Spleen (tissue), 11 donors: Measurements from ENCODE around the gene FAM24B. TPM values are rescaled to one million over a fixed set of nuclear protein-coding genes. Genes with fewer than 3 reads are reported as not detected.

Source experiments
- DNase-seq: peaks from one replicate; pipeline ENCODE4 v3.0.0-alpha.2; 2020
- H3K27ac ChIP-seq, 8 donors: fragments of 200-600 bp; sonication (generic) in 7 of 8; 1 replicate in 4 of 8; 2 replicates in 4 of 8; pipeline versions ENCODE4 v1.5.0 to v1.8.0; 2016 to 2021; ENCODE audit warnings: inconsistent platforms in 4 of 8, mild to moderate bottlenecking in 4 of 8, moderate library complexity in 1 of 8
- H3K27me3 ChIP-seq, 7 donors: fragments of 200-600 bp; sonication (generic) in 6 of 7; replicated peaks in 1 of 7; 1 replicate in 4 of 7; 2 replicates in 3 of 7; pipeline versions ENCODE4 v1.5.0 to v1.8.0; 2016 to 2021; ENCODE audit warnings: inconsistent platforms in 3 of 7, mild to moderate bottlenecking in 1 of 7
- H3K36me3 ChIP-seq, 6 donors: fragments of 200-600 bp; sonication (generic) in 5 of 6; 1 replicate in 4 of 6; 2 replicates in 2 of 6; pipeline versions ENCODE4 v1.5.0 to v1.8.0; 2016 to 2021; ENCODE audit warnings: inconsistent platforms in 2 of 6
- H3K4me1 ChIP-seq, 6 donors: fragments of 200-600 bp; sonication (generic) in 5 of 6; 1 replicate in 3 of 6; 2 replicates in 3 of 6; pipeline versions ENCODE4 v1.5.0 to v1.8.0; 2016 to 2021; ENCODE audit warnings: inconsistent platforms in 3 of 6
- H3K4me3 ChIP-seq, 8 donors: fragments of 200-600 bp; sonication (generic) in 7 of 8; 1 replicate in 4 of 8; 2 replicates in 4 of 8; pipeline versions ENCODE4 v1.5.0 to v1.8.0; 2016 to 2021; ENCODE audit warnings: inconsistent platforms in 4 of 8, mild to moderate bottlenecking in 4 of 8, moderate library complexity in 2 of 8
- H3K9me3 ChIP-seq, 8 donors: fragments of 200-600 bp; sonication (generic) in 7 of 8; 1 replicate in 4 of 8; 2 replicates in 4 of 8; pipeline versions ENCODE4 v1.5.0 to v1.8.0; 2016 to 2021; ENCODE audit warnings: inconsistent platforms in 4 of 8
- CTCF ChIP-seq, 11 experiments: fragments of 200-600 bp in 7 of 11; fragments of 450-650 bp in 4 of 11; sonication (generic) in 4 of 11; IDR thresholded peaks in 8 of 11; conservative IDR thresholded peaks in 3 of 11; 1 replicate in 7 of 11; 2 replicates in 4 of 11; pipeline versions ENCODE4 v1.4.0 to v1.8.0; 2016 to 2021; ENCODE audit warnings: antibody characterized with exemption in 11 of 11, inconsistent platforms in 4 of 11, mild to moderate bottlenecking in 1 of 11
- POLR2A ChIP-seq, 3 donors: fragments of 450-650 bp; IDR thresholded peaks; one replicate each; pipeline ENCODE4 v1.5.1; 2017; ENCODE audit warnings: antibody characterized with exemption in 3 of 3, mild to moderate bottlenecking in 1 of 3
- POLR2AphosphoS5 ChIP-seq, 3 donors: sonication (generic); formaldehyde crosslinking; IDR thresholded peaks; one replicate each; pipeline ENCODE4 v1.5.1; 2017; ENCODE audit warnings: antibody characterized with exemption in 3 of 3
- WGBS, 5 donors: extraction: QIAGEN DNeasy Blood & Tissue Kit in 3 of 5; methylation state at CpG; one replicate each; pipeline versions ENCODE4 v1.1.5 to v1.1.7; 2013 to 2018; 5-methylcytosine and 5-hydroxymethylcytosine counted together
- intact Hi-C: fragments of 100-400 bp; cut with DNase I; formaldehyde crosslinking; loops from one replicate; pipeline ENCODE4 v1.15.0; 2023; ENCODE audit warnings: low total_unique reads
- polyA plus RNA-seq, 3 donors: library from polyadenylated mRNA; stranded (reverse); fragments of 200-250 nt; gene quantifications; one replicate each; pipeline ENCODE4 v1.2.1, GENCODE V29; 2013
- total RNA-seq, 7 donors: library from RNA; depleted of rRNA in 3 of 7; stranded (reverse); fragments of >200 nt in 3 of 7; fragmentation: NEBNext Ultra II Directional in 4 of 7; extraction: Animal tissue kit (Norgen Biotek cat#: 25700) in 4 of 7; gene quantifications; one replicate each; pipeline versions ENCODE4 v1.1.0 to v1.2.1, GENCODE V29; 2016 to 2021
- donor health status: healthy with polysubstance abuse.
- donor health status: DM: no; HTN: no; CAD: no; lungs with moderate emphysema.
- donor health status: DM: no; HTN: no; CAD: no.
- donor health status: Bipolar disorder and iron deficiency.
- donor health status: healthy.
- donor health status: DM: no; HTN: no; CAD: no.
- donor health status: DM: yes; HTN: yes; CAD: no.

Gene FAM24B
- total and polyA plus RNA-seq, 10 donors: 2.8 to 8.5 (median 5.7) TPM

DNA sequence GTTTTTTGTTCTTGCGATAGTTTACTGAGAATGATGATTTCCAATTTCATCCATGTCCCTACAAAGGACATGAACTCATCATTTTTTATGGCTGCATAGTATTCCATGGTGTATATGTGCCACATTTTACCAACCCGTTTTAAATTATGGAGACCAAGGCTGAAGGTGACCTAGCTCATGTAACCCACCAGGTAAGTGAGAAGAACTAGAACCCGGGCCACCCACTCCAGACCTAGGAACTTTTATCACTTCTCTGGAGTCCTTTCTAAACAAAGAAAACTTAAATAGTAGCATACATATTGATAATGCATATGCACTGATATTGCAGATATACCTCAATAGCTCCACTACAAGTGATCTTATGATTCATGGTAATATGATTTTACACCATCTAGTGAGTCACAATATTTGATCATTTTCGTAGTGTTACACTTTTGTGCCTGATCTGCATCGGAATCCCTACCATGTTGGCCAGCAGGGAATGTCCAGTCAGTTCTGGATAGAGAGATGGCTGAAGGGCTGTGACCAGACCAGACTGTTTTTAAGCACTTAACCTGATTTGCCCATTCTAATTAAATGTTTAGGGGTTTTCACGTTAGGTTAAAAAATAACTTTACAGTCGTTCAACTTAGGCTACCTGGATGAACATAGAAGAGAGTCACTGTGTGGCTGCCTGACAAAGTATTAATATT is 49.0 kb downstream of the FAM24B start:
- no peaks in the 10 kb centered on the region for H3K4me1 ChIP-seq
- intact Hi-C loops: no loop called here
- WGBS, 5 donors: 92 to 96% (median 93%) methylated on average over 6 of the region's 7 CpGs
- no peak for TF ChIP-seq POLR2A (IDR thresholded peaks at IDR 0.05)
- peaks cover 0 to 9% (median 0%) of the 10 kb centered on the region in 7 donors for H3K27me3 ChIP-seq
- no peak overlapping the region for H3K27ac ChIP-seq
- H3K4me3 ChIP-seq: no peak overlapping the region
- H3K36me3 ChIP-seq: peaks cover 0 to 47% (median 12%) of the 10 kb centered on the region in 6 donors
- no peak for DNase-seq
- no peaks in the 10 kb centered on the region for H3K9me3 ChIP-seq

- no peak for DNase-seq
- intact Hi-C loops: no loop called here
- Histone ChIP-seq H3K27me3 (peaks cover 0 to 9% (median 0%) of the 10 kb centered on the region in 7 donors), H3K27ac (no peak overlapping the region), H3K4me3 (no peak overlapping the region), H3K36me3 (peaks cover 0 to 37% (median 11%) of the 10 kb centered on the region in 6 donors), H3K4me1 (no peaks in the 10 kb centered on the region), H3K9me3 (no peaks in the 10 kb centered on the region)
- TF ChIP-seq POLR2AphosphoS5 (IDR thresholded peaks at IDR 0.05): no peak
- TF ChIP-seq CTCF (IDR thresholded peaks at IDR 0.05 in 8 of 11, conservative IDR thresholded peaks at IDR 0.05 in 3 of 11): no peak
- TF ChIP-seq POLR2A (IDR thresholded peaks at IDR 0.05): no peak
- 76 to 86% (median 84%) methylated on average over 8 of the region's 8 CpGs for WGBS, 5 donors
Observed at GRCh38 chr10:122829454-122829853, 49.9 kb downstream of the FAM24B start.

- peaks cover 0 to 9% (median 0%) of the 10 kb centered on the region in 7 donors for H3K27me3 ChIP-seq
- peaks cover 0 to 30% (median 8%) of the 10 kb centered on the region in 6 donors for H3K36me3 ChIP-seq
- 86 to 92% (median 88%) methylated on average over 4 of the region's 4 CpGs for WGBS, 5 donors
- H3K27ac ChIP-seq: no peak overlapping the region
- intact Hi-C loops: no loop called here
- no peak for TF ChIP-seq CTCF (IDR thresholded peaks at IDR 0.05 in 8 of 11, conservative IDR thresholded peaks at IDR 0.05 in 3 of 11)
- TF ChIP-seq POLR2A (IDR thresholded peaks at IDR 0.05): no peak
- DNase-seq: no peak
- no peaks in the 10 kb centered on the region for H3K9me3 ChIP-seq
- no peak overlapping the region for H3K4me3 ChIP-seq
- H3K4me1 ChIP-seq: no peaks in the 10 kb centered on the region
Observed at GRCh38 chr10:122828716-122829255, 50.6 kb downstream of the FAM24B start.

DNA sequence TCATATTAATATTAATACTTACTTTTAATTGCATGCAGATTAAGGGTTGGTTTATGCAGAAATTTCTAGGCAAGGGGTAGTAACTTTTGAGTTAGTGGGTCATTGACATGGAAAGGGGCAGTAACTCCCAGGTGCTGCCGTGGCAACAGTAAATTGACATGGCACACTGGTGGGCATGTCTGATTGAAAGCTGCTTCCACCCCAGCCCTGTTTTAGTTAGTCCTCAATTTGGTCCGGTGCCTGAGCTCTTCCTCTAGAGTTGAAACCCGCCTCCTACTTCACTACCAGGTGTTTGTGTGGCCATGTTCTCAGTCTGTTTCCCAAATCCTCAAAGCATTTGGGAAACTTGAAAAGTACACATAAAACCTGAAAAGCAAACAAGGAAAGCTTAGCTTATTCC is 52.1 kb downstream of the FAM24B start:
- intact Hi-C loops: no loop called here
- Histone ChIP-seq H3K36me3 (peaks cover 0 to 18% (median 5%) of the 10 kb centered on the region in 6 donors), H3K27ac (no peak overlapping the region), H3K27me3 (peaks cover 0 to 21% (median 0%) of the 10 kb centered on the region in 7 donors), H3K4me1 (no peaks in the 10 kb centered on the region), H3K9me3 (no peaks in the 10 kb centered on the region), H3K4me3 (no peak overlapping the region)
- no peak for DNase-seq
- TF ChIP-seq CTCF (IDR thresholded peaks at IDR 0.05 in 8 of 11, conservative IDR thresholded peaks at IDR 0.05 in 3 of 11) (no peak), POLR2A (IDR thresholded peaks at IDR 0.05) (no peak), POLR2AphosphoS5 (IDR thresholded peaks at IDR 0.05) (no peak)
- 80 to 95% (median 90%) methylated on average over 3 of the region's 3 CpGs for WGBS, 5 donors
